ENCODE results near the gene CNIH2. TPM values are rescaled to one million over a fixed set of nuclear protein-coding genes. Genes with fewer than 3 reads are reported as not detected.

Gene CNIH2
- total RNA-seq, 4 donors from 2014 or later, result not detected

DNA sequence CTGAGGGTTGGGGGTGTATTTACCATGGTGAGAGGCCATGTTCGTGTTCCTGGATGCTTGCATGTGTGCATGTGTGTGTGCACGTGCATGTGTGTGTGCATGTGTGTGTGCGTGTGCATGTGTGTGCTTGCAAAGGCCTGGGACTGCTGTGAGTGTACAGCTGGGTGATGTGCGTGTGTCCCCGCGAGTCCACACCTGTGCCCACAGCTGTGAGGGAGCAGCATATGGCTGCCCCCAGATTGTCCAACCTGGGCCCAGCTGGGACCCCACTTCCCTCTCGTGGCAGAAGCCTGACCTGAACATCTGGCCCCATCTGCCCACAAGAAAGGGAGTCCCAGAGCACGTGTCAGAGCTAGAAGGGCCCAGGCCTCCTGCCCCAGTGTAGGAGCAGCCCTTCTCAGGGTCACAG lies 47.3 kb downstream of the CNIH2 start:
- H3K9me3 ChIP-seq, result no peaks in the 10 kb centered on the region
- TF ChIP-seq, protein P1, sequence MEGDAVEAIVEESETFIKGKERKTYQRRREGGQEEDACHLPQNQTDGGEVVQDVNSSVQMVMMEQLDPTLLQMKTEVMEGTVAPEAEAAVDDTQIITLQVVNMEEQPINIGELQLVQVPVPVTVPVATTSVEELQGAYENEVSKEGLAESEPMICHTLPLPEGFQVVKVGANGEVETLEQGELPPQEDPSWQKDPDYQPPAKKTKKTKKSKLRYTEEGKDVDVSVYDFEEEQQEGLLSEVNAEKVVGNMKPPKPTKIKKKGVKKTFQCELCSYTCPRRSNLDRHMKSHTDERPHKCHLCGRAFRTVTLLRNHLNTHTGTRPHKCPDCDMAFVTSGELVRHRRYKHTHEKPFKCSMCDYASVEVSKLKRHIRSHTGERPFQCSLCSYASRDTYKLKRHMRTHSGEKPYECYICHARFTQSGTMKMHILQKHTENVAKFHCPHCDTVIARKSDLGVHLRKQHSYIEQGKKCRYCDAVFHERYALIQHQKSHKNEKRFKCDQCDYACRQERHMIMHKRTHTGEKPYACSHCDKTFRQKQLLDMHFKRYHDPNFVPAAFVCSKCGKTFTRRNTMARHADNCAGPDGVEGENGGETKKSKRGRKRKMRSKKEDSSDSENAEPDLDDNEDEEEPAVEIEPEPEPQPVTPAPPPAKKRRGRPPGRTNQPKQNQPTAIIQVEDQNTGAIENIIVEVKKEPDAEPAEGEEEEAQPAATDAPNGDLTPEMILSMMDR (IDR thresholded peaks at IDR 0.05 in 4 of 5, conservative IDR thresholded peaks at IDR 0.05 in 1 of 5), result no peak
- no peak for TF ChIP-seq POLR2A (IDR thresholded peaks at IDR 0.05)
- no peaks in the 10 kb centered on the region for H3K36me3 ChIP-seq
- in situ Hi-C loops (cut with MboI; ENCODE audit: low sequenced_read_pairs in 4 of 4) (loop anchor here in 1 of 4 donors (5.0 kb wide), 1 partner anchor 62 kb away; no protein-coding TSS in a partner anchor), intact Hi-C loops (cut with DNase I; ENCODE audit: low total_unique reads) (no loop called here)
- H3K4me3 ChIP-seq, result no peak overlapping the region
- peak overlapping the region in 2 of 4 donors; percentile 41 to 68 for H3K27ac ChIP-seq
- DNase-seq, result no peak
- no peak for ATAC-seq
- no peaks in the 10 kb centered on the region for H3K27me3 ChIP-seq
- H3K4me1 ChIP-seq, result peaks cover 12 to 24% of the 10 kb centered on the region in 2 donors

DNA sequence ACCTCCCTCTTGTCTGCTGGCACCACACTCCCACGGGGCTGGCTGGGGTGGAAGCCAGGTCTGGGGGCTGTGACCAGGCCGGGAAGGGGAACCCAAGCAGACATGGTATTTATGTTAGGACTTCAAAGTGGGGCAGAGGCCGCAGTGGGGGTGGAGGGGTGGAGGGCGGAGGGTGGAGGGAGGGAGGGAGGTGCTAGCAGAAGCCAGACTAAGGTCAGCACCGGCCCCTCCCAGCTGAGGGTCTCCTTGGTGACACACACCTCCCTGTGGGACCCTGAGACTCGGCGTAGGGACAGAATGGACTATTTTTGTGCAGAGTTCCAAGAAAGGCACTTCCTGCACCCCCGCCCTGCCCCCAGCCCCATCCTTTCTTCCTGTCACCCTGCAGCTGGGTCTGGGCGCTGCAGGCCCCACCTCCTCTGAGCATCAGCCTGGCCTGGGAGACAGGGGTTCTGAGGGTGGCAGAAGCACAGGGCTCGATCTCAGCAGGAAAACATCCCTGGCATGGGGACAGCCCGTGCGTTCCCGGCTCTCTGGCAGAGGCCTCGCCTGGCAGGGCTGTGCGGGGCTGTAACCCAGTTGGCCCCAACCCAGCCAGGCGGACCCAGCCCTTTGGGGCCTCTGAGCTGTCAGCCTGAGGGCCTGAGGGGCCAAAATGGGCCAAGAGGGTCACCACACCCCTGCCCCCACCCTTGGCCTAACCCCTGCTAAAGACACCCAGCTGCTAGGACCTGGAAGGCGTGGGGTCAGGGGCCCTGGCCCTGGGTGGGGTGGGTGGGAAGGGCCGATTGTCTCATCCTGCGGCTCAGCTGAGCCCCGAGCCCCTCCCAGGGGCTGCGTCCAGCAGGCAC lies 48.5 kb downstream of the CNIH2 start:
- Histone ChIP-seq H3K27me3 (no peaks in the 10 kb centered on the region), H3K4me3 (no peak overlapping the region), H3K4me1 (peaks cover 12 to 24% of the 10 kb centered on the region in 2 donors), H3K27ac (peak overlapping the region; percentile 59 to 68 (median 64)), H3K36me3 (no peaks in the 10 kb centered on the region), H3K9me3 (no peaks in the 10 kb centered on the region)
- intact Hi-C loops (cut with DNase I; ENCODE audit: low total_unique reads), result no loop called here
- in situ Hi-C loops (cut with MboI; ENCODE audit: low sequenced_read_pairs in 4 of 4), result loop anchor here in 1 of 4 donors (5.0 kb wide), 1 partner anchor 61 kb away; no protein-coding TSS in a partner anchor
- no peak for TF ChIP-seq POLR2A (IDR thresholded peaks at IDR 0.05)
- TF ChIP-seq, protein P1 (IDR thresholded peaks at IDR 0.05 in 4 of 5, conservative IDR thresholded peaks at IDR 0.05 in 1 of 5), result no peak
- ATAC-seq (peak; percentile 9 to 25), DNase-seq (peak in 1 of 2 donors; percentile 53)

DNA sequence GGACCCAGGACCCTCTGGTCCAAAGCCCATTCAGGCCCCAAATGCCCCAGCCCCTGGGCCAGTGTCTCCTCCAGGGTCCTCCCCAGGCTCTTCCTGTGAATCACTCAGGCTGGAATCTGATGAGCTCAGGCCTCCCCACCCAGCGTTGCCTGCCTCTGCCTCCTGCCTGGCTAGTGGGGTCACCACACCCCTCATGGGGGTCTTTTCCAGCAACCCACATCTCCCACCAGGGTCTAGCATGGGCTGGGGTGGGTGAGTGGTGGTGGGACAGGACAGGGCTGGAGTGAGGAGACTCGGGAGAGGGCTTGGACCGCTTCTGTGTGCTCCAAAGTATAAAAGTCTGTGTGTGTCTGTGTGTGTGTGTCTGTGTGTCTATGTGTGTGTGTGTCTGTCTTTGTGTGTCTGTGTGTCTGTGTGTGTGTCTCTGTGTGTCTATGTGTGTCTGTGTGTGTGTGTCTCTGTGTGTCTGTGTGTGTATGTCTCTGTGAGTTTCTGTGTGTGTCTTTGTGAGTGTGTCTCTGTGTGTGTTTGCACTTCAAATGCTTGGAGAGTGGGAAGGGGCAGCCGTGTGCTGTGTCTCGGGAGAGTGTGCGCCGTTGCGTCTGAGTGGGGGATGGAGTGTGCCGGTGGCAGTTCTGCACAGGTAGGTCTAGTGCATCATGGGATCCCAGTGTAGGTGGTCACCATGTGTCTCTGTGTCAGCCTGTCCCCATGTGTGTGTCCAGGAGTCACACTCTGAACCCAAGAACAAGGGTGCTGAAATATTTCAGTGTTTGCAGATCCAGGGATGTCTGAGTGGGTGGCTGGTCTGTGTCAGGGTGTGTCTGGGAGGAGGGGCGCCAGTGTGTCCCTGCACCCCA lies 49.4 kb downstream of the CNIH2 start:
- in situ Hi-C loops (cut with MboI; ENCODE audit: low sequenced_read_pairs in 4 of 4), result loop anchor here in 1 of 4 donors (5.0 kb wide), 1 partner anchor 60 kb away; no protein-coding TSS in a partner anchor

DNA sequence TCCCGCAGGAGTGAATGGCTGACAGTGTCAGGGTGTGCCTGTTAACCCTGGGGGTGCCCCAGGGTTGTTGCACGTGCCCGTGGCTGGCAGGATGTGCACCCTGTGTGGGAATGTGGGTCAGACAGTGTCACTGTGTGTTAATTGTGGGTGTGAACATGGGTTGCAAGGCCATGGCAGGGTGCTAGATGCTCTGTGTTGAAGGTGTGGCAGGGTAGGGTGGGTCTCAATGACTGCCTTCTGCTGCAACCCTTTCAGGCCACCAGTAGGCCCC lies 50.0 kb downstream of the CNIH2 start:
- peaks cover 9 to 20% of the 10 kb centered on the region in 2 donors for H3K4me1 ChIP-seq
- no peak for TF ChIP-seq POLR2A (IDR thresholded peaks at IDR 0.05)
- TF ChIP-seq, protein P1 (IDR thresholded peaks at IDR 0.05 in 4 of 5, conservative IDR thresholded peaks at IDR 0.05 in 1 of 5), result no peak
- peak overlapping the region in 3 of 4 donors; percentile 8 to 59 (median 21) for H3K27ac ChIP-seq
- in situ Hi-C loops (cut with MboI; ENCODE audit: low sequenced_read_pairs in 4 of 4), result loop anchor here in 1 of 4 donors (5.0 kb wide), 1 partner anchor 59 kb away; no protein-coding TSS in a partner anchor
- intact Hi-C loops (cut with DNase I; ENCODE audit: low total_unique reads), result loop anchor here (1.0 kb wide), 2 partner anchors 16 to 61 kb away; no protein-coding TSS in a partner anchor
- ATAC-seq, result peak; percentile 20 to 21
- H3K36me3 ChIP-seq, result no peaks in the 10 kb centered on the region
- no peak overlapping the region for H3K4me3 ChIP-seq
- H3K27me3 ChIP-seq, result no peaks in the 10 kb centered on the region
- H3K9me3 ChIP-seq, result no peaks in the 10 kb centered on the region
- no peak for DNase-seq

More for the DNA sequence above, 49.4 kb downstream of the CNIH2 start:
- H3K4me3 ChIP-seq, result no peak overlapping the region
- H3K36me3 ChIP-seq, result no peaks in the 10 kb centered on the region
- H3K27me3 ChIP-seq, result no peaks in the 10 kb centered on the region
- no peaks in the 10 kb centered on the region for H3K9me3 ChIP-seq
- DNase-seq (no peak), ATAC-seq (peak; percentile 3)
- H3K27ac ChIP-seq, result peak overlapping the region; percentile 59 to 68 (median 64)
- intact Hi-C loops (cut with DNase I; ENCODE audit: low total_unique reads), result loop anchor here (1.0 kb wide), 2 partner anchors 15 to 62 kb away; no protein-coding TSS in a partner anchor
- TF ChIP-seq, protein P1 (IDR thresholded peaks at IDR 0.05 in 4 of 5, conservative IDR thresholded peaks at IDR 0.05 in 1 of 5), result no peak
- no peak for TF ChIP-seq POLR2A (IDR thresholded peaks at IDR 0.05)
- H3K4me1 ChIP-seq, result peaks cover 9 to 20% of the 10 kb centered on the region in 2 donors

All from gastrocnemius medialis (tissue), 4 donors.